ENCODE results near the gene CLMN.

The CLMN gene

DNA sequence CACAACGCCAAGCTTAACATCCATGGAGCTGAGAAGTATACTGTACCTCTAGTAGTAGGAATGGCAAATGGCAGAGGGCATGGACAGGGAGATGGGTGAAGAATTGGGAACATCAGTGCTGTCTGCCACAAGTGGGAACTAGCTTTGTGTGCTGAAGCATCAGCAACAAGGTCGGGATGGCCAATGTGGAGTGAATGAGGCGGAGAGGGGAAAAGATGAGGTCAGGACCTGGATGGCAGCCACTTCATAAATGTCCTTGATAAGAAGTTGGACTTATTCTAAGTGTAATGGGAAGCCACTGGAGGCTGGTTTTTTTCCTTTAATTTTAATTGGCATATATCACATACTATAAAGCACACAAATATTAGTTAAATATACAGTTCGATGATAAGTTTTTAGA is 21.9 kb upstream of the CLMN start:
- DNase-seq (ENCODE audit: low read depth in 2 of 2): no peak

DNA sequence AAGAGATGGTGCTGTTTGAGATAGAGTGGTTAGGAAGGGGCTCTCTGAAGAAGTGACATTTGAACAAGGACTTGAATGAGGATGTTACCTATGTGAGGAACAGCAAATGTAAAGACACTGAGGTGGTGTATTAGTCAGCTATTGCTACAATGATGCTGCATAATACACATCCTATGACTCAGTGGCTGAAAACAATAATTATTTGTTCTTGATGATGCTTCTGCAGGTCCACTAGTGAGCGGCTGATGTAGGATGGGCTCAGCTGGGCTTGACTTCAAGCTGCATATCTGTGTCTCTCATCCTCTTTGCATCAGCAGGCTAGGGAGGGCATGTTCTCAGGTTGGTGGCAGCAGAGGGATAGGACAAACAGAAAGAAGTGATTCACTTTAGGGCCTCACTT is 21.4 kb upstream of the CLMN start:
- no peak for DNase-seq (ENCODE audit: low read depth in 2 of 2)

DNA sequence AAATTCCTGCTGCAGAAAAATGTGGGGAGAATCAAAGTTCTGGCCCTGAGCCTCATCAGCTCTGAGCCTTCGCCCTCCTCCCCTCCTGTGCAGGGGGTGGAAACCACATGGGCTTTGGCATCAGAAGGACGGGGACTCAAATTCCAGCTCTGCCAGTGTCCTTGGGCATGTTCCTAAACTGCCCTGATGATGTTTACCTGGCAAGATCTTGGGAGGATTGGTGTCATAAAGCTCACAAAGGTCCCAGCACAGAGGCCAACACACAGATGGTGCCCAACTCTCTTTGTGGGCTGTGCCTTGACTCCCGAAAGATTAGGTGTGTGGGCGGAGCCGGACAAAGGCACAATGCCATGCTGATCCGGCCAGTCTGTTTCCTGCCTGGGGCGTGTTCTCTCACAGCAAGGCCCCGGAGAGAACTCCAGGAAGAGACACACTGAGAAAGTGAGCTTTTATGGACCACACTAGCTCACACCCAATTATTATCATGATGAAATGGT is 20.5 kb upstream of the CLMN start:
- no peak for DNase-seq (ENCODE audit: low read depth in 2 of 2)

DNA sequence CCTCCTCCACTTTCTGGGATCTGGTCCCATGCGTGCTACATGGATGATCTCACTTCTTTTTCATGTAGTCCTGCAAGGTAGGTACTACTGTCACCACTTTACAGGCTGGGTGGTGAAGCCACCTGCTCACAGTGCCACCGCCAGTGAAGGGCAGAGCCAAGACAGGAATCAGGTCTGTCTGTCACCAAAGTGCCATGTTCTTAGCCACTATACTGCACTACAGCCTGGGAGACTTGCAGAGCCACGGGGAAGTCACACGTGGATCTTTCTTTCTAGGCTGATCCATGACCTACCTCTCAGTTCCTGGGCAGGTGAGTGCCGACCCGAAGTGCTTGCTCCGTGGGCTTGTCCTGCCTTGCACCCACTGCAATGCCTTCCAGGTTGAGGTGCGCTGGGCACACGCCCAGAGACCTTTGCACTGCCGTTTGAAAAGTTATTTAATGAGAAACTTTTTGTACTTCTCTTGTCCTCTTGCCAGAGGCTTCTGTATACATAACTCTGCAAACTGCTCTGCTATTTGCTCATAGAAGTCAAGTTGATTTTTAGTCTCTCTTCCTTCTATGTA is 19.7 kb upstream of the CLMN start:
- DNase-seq (ENCODE audit: low read depth in 2 of 2): no peak

DNA sequence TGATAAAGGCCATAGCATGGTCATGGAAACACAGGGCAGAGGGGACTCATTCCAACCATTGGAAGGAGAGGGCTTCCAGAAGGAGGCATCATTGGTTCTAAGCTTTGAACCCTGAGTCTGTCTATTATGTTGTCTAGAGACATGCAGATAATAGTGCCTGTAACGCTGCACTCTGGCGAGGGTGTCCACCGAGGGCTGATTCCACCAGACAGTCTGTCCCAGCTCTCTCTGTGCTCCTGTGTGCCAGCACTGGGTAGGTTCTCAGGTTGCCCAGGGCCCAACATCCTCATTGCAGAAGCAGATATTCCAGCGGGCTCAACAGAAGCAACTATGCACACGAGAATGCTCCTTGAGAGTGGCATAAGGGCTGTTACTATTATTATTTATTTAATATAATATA is 18.7 kb upstream of the CLMN start:
- no peak for DNase-seq (ENCODE audit: low read depth in 2 of 2)

DNA sequence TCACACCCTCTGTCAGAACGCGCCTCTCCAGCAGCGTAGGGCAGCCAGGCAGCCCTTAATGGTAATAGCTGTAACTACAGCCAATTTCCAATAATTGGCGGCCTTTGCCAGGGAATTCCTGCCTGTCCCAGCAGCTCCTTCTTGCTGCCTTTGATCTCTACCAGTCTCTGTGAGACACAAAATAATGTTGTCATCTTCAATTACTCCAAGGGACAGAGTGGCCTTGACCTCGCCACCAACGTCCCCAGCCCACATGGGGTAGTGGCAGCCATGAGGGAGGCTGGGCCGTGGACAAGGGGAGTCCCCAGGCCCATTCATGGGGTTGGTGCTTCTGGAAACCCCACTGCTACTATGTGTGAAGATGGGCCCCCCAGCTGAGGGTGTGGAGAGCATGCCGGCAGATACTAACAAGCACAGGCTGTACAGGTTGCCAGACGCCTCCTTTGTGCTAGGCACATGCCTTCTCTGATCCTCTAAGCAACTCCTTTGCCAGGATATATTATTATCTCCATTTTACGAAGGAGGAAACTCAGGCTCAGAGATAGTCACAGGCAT is 17.4 kb upstream of the CLMN start:
- no peak for DNase-seq (ENCODE audit: low read depth in 2 of 2)

DNA sequence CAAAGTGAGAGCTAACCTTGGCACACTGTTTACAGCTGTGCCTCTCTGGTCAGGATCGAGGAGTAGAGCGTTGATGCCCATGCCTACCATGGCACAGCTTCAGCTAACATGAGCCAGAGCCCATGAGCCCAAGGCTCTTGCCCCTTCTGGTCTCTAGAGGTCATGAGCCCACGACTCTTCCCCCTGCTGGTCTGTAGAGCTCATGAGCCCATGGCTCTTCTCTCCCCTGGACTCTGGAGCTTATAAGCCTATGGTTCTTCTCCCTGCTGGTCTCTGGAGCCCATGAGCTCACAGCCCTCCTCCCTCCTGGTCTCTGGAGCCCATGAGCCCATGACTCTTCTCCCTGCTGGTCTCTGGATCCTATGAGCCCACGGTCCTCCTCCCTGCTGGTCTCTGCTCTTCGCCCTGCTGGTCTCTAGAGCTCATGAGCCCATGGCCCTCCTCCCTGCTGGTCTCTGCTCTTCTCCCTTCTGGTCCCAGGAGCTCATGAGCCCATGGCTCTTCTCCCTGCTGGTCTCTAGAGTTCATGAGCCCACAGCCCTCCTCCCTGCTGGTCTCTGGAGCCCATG is 16.6 kb upstream of the CLMN start:
- DNase-seq (ENCODE audit: low read depth in 2 of 2): no peak

DNA sequence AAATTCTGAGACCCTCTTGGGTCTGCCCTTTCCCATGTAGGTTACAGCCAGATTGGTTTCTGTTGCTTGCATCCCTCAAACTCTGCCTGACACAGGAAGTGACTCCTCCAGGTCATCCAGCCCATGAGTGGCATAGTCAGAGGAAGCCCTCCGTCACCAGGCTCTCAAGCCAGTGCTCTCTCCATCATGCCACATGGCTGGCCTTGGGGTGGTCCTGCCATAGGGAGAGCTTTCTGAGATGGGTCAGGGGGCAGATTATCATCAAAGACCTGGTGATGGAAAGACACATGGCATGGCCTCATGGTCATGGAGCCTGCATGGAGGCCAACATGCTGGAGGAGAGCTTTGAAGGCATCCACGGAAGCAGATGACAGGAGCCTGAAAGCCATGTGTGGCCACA is 15.4 kb upstream of the CLMN start:
- no peak for DNase-seq (ENCODE audit: low read depth in 2 of 2)

DNA sequence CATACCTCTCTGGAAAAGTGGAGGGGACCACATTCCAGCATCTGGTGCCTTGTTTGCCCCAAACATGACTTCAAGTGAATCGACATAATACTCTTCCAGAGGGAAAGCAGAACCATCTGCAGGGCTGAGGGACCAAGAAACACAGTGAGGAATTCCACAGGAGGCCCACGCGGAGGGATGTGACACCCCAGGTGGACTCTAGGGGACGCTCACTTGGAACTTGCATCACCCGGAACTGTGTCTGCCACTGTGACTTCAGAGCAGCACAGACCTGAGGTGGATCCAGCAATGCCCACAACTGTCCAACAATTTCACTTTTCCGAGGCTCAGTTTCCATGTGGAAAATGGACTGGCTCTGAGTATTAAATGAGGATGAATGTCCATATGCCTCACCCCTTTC is 14.3 kb upstream of the CLMN start:
- no peak for DNase-seq (ENCODE audit: low read depth in 2 of 2)

DNA sequence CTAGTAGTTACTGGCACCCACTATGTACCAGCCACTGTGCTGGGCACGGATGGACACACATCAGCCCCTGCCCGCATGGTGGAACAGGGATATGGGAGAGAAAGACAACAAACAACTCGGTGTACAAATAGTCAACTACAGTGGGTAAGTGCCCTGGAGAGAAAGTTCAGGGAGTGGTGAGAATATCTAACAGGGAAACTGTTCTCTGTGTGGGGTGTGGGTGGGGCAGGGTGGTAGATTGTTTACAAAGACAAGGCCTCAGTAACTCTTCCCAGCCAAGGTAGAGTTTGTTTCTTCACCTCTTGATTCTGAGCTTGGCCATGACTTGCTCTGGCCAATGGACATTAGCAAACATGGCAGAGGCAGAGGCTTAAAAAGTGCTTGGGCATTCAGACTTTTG is 12.9 kb upstream of the CLMN start:
- DNase-seq (ENCODE audit: low read depth in 2 of 2): no peak

DNA sequence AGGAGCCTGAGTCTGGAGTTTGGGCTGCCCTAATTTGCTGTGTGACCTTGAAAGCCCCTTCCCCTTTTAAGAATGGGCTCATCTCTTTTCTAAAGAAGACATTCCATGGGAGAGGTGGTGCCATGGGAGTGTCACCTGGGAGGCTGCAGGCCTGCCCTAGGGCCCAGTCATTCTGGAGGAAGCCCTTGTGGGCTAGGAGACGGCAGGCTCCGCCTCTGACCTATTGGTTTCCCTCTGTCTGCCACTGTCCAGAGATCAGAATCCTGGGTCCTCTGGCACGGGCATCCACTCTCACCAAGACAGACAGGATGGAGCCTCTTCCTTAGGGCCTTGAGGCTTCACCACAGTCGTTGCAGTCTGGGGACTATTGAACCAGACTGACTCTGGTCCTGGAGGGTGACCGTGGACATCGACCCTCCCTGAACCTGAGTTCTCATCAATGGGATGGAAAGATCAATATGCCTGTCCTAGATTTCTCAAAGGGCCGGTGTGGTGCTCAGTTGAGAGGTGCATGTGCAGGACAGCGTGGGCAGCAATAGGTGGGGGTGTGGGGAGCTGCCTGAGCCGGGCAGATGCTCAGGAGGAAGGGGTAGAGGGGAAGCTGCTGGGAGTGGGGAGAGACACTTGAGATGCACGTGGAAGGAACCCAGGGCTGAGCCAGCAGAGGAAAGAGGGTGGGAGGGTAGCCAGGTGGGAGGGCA is 12.2 kb upstream of the CLMN start:
- no peak for DNase-seq (ENCODE audit: low read depth in 2 of 2)

DNA sequence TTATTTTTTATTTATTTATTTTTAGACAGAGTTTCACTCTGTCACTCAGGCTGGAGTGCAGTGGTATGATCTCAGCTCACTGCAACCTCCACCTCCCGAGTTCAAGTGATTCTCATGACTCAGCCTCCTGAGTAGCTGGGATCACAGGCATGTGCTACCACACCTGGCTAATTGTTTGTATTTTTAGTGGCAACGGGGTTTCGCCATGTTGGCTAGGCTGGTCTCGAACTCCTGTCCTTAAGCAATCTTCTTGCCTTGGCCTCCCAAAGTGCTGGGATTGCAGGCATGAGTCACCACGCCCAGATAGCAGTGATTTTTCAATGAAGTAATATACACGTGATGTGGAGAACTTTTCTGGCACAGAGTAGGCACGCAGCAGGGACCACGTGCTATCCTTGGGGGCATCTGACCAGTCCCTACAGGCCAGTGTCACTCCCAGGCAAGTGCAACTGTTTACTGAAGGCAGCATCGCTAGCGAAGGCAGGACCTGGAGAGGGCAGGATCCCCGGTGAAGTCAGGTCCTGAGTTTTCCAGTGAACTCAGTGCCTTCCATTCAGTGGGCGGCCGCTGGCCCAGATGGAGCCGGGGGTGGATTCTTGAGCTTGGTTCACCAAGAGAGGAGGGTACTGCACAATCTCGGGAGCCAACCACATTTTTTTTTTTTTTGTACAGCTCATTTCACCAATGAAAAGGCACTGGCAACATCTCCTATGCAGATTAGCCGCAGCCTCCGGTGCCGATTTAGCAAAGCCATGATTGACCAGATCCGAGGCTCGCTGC is 11.1 kb upstream of the CLMN start:
- DNase-seq (ENCODE audit: low read depth in 2 of 2): no peak

DNA sequence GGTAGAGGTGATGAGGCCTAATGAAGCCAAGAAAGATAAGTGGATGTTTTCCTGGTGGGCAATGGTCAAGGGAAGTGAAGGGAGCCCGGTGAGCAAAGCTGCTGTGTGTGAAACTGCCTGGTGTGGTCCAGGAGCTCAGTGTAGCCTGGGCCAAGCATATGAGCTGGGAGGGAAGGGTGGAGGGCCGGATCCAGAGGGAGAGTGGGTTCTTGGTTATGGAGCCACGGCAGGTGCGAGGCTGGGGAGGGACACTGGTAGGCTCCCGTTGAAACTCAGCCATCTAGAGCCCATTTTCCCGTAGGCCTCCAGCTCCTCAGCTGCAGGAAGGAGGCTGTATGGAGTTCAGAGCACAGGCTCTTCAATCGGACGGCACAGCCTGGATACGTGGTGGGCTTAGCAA is 10.2 kb upstream of the CLMN start:
- DNase-seq (ENCODE audit: low read depth in 2 of 2): no peak

DNA sequence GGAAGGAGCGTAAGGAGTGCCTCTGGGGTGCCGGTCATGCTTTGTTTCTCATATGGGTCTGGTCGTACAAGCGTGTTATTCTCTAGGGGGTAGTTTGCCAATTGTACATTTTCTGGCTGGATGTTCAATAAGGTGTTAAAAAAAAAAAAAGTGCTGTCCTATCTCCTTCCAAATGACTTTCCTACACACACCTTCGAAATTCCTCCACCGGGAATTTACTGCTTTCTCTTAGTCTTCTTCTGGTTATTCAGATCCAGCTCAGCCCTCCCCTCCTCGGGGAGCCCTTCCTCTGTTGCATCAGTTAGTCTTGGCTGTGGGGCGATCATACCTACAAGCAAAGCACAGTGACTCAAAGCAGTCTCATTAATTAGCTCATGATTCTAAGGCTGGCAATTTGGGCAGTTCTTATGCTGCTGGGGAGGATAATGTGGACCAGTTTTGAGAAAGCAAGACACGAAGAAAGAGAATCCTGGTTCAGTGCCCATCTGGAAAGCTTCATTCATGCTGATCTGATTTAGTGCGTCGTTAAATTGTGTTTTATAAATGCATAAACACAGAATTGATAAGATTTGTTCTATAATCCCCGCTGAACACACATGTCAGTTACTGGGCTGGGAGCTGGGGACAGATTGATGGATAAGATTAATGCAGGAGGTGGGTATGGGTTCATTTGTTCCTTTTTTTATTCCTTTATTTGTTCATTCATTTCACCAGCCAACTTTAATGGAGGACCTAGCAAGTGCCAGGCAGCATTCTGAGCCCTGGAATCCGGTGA is 9.2 kb upstream of the CLMN start:
- DNase-seq (ENCODE audit: low read depth in 2 of 2): no peak

DNA sequence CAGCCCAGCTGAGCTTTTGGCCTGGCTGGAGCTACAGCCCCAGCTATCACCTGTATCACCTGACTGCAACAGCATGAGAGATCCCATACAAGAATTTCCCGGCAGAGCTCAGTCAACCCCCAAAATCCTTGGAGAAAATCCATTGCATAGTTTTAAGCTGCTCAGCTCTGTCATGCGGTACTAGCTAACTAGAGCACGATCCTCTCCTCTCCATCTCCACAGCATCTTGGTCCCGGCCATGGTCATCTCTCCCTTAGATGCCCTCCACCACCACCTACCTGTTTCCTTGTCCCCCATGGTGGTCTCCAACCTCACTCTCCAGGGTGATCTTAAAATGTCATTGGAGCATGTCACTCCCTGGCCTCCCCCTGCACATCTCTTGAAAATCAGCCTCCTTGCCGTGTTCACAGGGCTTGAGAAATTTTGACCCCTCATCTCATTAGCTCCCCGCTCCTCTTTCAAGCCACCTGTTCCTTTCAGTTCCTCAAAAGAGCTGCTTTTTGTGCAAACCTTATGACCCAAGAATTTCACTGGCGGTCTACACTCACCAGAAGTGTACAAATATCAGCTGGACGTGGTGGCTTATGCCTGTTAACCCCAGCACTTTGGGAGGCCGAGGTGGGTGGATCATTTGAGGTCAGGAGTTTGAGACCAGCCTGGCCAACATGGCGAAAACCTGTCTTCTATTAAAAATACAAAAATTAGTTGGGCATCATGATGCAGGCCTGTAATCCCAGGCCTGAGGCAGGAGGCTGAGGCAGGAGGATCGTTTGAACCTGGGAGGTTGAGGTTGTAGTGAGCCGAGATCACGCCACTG is 8.1 kb upstream of the CLMN start:
- DNase-seq (ENCODE audit: low read depth in 2 of 2): no peak

DNA sequence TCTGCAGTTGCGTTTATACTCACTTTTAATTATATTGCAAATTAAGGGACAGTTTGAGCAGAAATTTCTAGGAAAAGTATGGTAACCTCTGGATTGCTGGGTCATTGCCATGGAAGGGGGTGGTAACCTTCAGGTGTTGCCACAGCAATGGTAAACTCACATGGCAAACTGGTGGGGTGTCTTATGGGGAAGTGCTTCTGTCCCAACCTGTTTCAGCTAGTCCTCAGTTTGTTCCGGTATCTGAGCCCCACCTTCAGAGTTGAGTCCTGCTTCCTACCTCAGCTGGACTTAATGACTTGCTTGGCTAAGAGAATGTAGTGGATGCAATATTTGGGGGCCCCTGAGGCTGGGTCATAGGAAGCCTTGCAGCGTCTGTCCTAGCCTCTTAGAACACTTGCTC is 7.3 kb upstream of the CLMN start:
- no peak for DNase-seq (ENCODE audit: low read depth in 2 of 2)

DNA sequence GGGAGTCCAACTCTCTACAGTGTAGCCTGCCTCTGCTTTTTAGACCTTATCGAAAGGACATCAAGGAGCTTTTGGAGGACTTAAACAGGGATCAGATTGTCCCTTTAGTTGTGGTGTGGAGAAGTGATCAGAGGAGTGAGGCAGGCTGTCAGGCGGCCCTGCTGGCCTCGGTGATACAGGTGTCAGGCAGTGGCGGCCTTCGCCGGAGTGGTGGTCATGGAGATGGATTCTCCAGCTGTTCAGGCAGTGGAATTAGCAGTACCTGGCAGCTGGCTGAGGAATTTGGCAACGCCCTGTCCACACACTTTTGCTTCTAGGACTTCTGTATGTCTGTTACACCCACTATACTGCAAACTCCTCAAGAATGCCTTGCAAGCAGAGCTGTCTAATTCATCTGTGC is 4.2 kb upstream of the CLMN start:
- no peak for DNase-seq (ENCODE audit: low read depth in 2 of 2)

DNA sequence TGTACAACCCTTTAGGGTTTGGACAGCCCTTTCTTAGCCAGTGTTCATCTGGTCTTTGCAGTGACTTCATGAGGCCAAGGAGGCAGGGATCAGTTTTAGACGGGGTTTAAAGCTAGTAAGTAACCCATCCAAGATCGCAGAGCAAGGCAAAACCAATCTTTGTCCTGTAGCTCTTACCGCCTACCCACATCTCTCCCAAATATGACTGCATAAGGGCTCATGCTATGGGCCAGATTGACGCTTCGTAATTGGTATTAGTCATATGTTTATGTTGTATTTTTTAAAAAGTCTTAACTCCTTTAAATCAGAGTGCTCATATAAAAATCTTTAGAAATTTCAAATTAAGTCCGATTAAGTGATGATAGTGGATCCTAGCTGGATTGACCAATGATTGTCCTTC is 3.7 kb upstream of the CLMN start:
- no peak for DNase-seq (ENCODE audit: low read depth in 2 of 2)

DNA sequence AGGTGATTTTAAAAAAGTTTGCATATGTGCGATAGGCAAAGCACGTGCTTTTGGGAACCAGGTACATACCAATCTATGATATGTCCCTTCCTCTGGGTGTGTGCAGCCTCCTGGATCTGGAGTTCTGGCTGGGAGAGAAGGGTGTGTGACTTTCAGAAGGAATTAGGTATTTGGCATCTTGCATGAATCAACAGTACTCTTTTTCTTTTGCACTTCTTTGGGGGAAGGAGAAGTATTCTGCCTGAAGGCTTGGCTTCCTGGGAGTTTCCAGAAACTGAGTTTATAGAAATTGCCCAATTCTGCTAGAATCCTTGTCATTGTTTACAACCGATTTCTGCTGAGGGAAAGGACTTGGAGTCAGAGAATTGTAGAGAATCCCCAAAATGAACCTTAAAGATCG is 2.9 kb upstream of the CLMN start:
- DNase-seq (ENCODE audit: low read depth in 2 of 2): no peak

DNA sequence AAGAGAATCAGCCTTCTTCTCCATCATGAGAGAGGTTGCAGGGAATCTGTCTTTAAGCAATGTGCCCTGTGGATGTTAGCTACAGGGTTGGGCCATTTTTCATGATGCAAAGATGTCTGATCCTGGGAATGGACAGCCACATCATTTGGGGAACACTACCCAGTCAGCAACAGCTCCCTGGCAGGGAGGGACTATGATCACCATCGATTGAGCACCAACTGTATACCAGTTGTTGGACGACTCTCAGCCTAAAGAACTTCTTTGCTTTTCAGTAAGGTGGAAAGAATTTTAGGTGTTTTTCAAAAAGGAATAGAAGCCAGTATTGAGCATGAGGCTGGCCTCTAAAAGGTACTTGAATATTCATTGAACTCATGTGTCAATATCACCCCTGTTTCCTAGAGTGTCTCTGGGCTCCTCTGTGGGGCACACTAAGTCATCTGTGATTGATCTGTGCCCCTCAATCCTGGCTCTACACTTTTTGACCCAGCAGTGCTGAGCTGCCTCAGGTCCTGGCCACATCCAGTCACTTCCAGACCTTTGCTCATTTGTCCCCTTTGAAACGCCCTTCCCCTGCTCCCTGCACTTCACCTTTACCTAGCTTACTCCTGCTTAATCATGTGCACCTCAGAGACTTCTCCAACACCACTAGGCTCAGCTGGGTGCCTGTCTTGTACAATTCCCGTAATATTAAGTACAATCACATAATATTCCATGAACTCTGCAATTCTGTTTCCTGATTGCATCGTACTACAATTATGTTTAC is 2.2 kb upstream of the CLMN start:
- DNase-seq (ENCODE audit: low read depth in 2 of 2): no peak

Measured in stimulated activated CD8-positive, alpha-beta memory T cell treated with anti-CD3 and anti-CD28 coated beads, Interleukin-2, amount 100 ng/mL, for 1 hour (primary cell).